GM12878 (cell line): ENCODE results near the gene HTR3A. TPM values are rescaled to one million over a fixed set of nuclear protein-coding genes. Genes with fewer than 3 reads are reported as not detected.

Experiments used
- ATAC-seq: fragments of 200-7000 bp; cut with Tn5 transposase; 3 replicates; pipeline ENCODE4 v1.9.1; 2020; ENCODE audit warnings: mild to moderate bottlenecking, moderate library complexity
- BruUV-seq: library from RNA; stranded (reverse); fragments of 400-500 nt; replicated peaks from 2 replicates; lab custom pipeline; 2021; lab: Mats Ljungman, UMichigan
- CTCF ChIA-PET: fragments of 300-600 bp; sonication (Branson Sonifier 250); formaldehyde crosslinking; extraction: SDS; loops from one replicate; lab custom pipeline; 2021; ENCODE audit warnings: inconsistent platforms; lab: Yijun Ruan, JAX
- POLR2A ChIA-PET: fragments of 350-600 bp; formaldehyde crosslinking; extraction: SDS; loops from one replicate; lab custom pipeline; 2021; ENCODE audit warnings: inconsistent platforms; lab: Charles Lee
- RAD21 ChIA-PET: fragments of 300-600 bp; sonication (Branson Sonifier 250); formaldehyde crosslinking; loops from one replicate; lab custom pipeline; 2023; ENCODE audit warnings: antibody characterized with exemption; ENCODE audit not compliant: unreplicated experiment; lab: Charles Lee
- SMC1A ChIA-PET: fragments of 300-600 bp; sonication (Branson Sonifier 250); formaldehyde crosslinking; loops from one replicate; lab custom pipeline; 2023; ENCODE audit not compliant: unreplicated experiment, uncharacterized antibody; lab: Charles Lee
- DNase-seq: peaks from one replicate; pipeline ENCODE4 v3.0.0-alpha.2; 2011; ENCODE audit warnings: low read depth, low spot score
- FAIRE-seq: peaks from 3 replicates; lab custom pipeline; 2011; peaks lifted over from hg19 to GRCh38; lab: Jason Lieb, UNC
- H2AFZ ChIP-seq: 2 replicates; pipeline ENCODE4 v1.6.0; 2011; ENCODE audit warnings: low read depth, low read length, control low read depth; ENCODE audit not compliant: control insufficient read depth
- H3K27ac ChIP-seq: 2 replicates; pipeline ENCODE4 v1.5.1; 2011; ENCODE audit warnings: control low read depth; ENCODE audit not compliant: control insufficient read depth, insufficient read depth
- H3K27me3 ChIP-seq, 2 experiments: replicated peaks in 1 of 2; 2 replicates each; pipeline versions ENCODE4 v1.6.0 to v1.6.1; 2011; ENCODE audit warnings: low read length in 1 of 2; ENCODE audit not compliant: control insufficient read depth in 2 of 2, insufficient read depth in 2 of 2
- H3K36me3 ChIP-seq, 2 experiments: 2 replicates each; pipeline ENCODE4 v1.5.1; 2011; ENCODE audit warnings: low read length in 1 of 2; ENCODE audit not compliant: control insufficient read depth in 2 of 2, insufficient read depth in 2 of 2
- H3K4me1 ChIP-seq: 2 replicates; pipeline ENCODE4 v1.6.1; 2011; ENCODE audit warnings: mild to moderate bottlenecking, low read length, moderate library complexity, mixed read lengths; ENCODE audit not compliant: control insufficient read depth, insufficient read depth
- H3K4me2 ChIP-seq: 2 replicates; pipeline ENCODE4 v1.6.0; 2011; ENCODE audit warnings: control low read depth; ENCODE audit not compliant: control insufficient read depth, insufficient read depth
- H3K4me3 ChIP-seq: fragments of 200-600 bp; sonication (generic); 2 replicates; pipeline ENCODE4 v1.5.1; 2016
- H3K79me2 ChIP-seq: 2 replicates; pipeline ENCODE4 v1.6.0; 2011; ENCODE audit warnings: low read length; ENCODE audit not compliant: control insufficient read depth, insufficient read depth
- H3K9ac ChIP-seq: 2 replicates; pipeline ENCODE4 v1.8.0; 2011; ENCODE audit warnings: low read length, control low read depth, mixed read lengths; ENCODE audit not compliant: control insufficient read depth, insufficient read depth
- H3K9me3 ChIP-seq: replicated peaks from 3 replicates; pipeline ENCODE4 v1.5.1; 2011; ENCODE audit warnings: mild to moderate bottlenecking, low read length; ENCODE audit not compliant: control insufficient read depth, insufficient read depth
- H4K20me1 ChIP-seq: 2 replicates; pipeline ENCODE4 v1.6.0; 2011; ENCODE audit not compliant: control insufficient read depth, insufficient read depth
- CREB1 ChIP-seq: IDR thresholded peaks from 2 replicates; pipeline ENCODE4 v1.6.1; 2012; ENCODE audit warnings: low read depth, mild to moderate bottlenecking, inconsistent platforms
- HDGF ChIP-seq: fragments of 450-650 bp; IDR thresholded peaks from 2 replicates; pipeline ENCODE4 v1.6.1; 2016; ENCODE audit warnings: antibody characterized with exemption
- IRF3 ChIP-seq: fragments of 450-650 bp; IDR thresholded peaks from 2 replicates; pipeline ENCODE4 v1.6.1; 2014; ENCODE audit warnings: mild to moderate bottlenecking
- MEF2B ChIP-seq: fragments of 450-650 bp; IDR thresholded peaks from 2 replicates; pipeline ENCODE4 v1.6.1; 2018; ENCODE audit warnings: mild to moderate bottlenecking, moderate library complexity; ENCODE audit not compliant: partially characterized antibody, poor library complexity, severe bottlenecking
- MTA3 ChIP-seq: IDR thresholded peaks from 2 replicates; pipeline ENCODE4 v1.6.1; 2012; ENCODE audit warnings: low read length, inconsistent platforms, borderline replicate concordance
- MYB ChIP-seq: fragments of 150-350 bp; IDR thresholded peaks from 2 replicates; pipeline ENCODE4 v1.6.1; 2014; ENCODE audit warnings: mild to moderate bottlenecking, low read depth, low read length, borderline replicate concordance
- NFYA ChIP-seq: IDR thresholded peaks from 2 replicates; pipeline ENCODE4 v1.6.1; 2011; ENCODE audit warnings: low read depth, mild to moderate bottlenecking, low read length, improper control_type of control experiment, borderline replicate concordance
- NR2F1 ChIP-seq: fragments of 450-650 bp; conservative IDR thresholded peaks from 2 replicates; pipeline ENCODE4 v1.6.1; 2017; ENCODE audit warnings: mild to moderate bottlenecking
- PAX5 ChIP-seq: IDR thresholded peaks from 2 replicates; pipeline ENCODE4 v1.6.1; 2011; ENCODE audit warnings: low read depth, low read length, borderline replicate concordance
- RFX5 ChIP-seq: IDR thresholded peaks from 2 replicates; pipeline ENCODE4 v1.6.1; 2011; ENCODE audit warnings: low read depth, low read length, improper control_type of control experiment
- USF1 ChIP-seq: IDR thresholded peaks from 2 replicates; pipeline ENCODE4 v1.6.1; 2011; ENCODE audit warnings: borderline replicate concordance, low read depth, mild to moderate bottlenecking, moderate library complexity, mixed read lengths, low read length; ENCODE audit not compliant: insufficient read depth; ENCODE audit errors: extremely low read length
- ZNF207 ChIP-seq: fragments of 450-650 bp; IDR thresholded peaks from 2 replicates; pipeline ENCODE4 v1.6.1; 2014; ENCODE audit warnings: antibody characterized with exemption, mild to moderate bottlenecking, borderline replicate concordance
- ZNF274 ChIP-seq: IDR thresholded peaks from one replicate; pipeline ENCODE4 v1.8.0; 2011; ENCODE audit not compliant: insufficient read length, insufficient read depth
- ZSCAN29 ChIP-seq: fragments of 450-650 bp; IDR thresholded peaks from 2 replicates; pipeline ENCODE4 v1.6.1; 2017; ENCODE audit warnings: mild to moderate bottlenecking, moderate library complexity
- WGBS: methylation state at CpG from one replicate; pipeline ENCODE4 v1.1.6; 2016; ENCODE audit warnings: low lambda C conversion rate; ENCODE audit not compliant: insufficient replicate concordance, insufficient coverage; ENCODE audit errors: missing lambda C conversion rate; 5-methylcytosine and 5-hydroxymethylcytosine counted together
- in situ Hi-C: fragments of 300-500 bp; cut with MboI; formaldehyde crosslinking; loops from 9 replicates; pipeline ENCODE4 v1.14.3; 2018; ENCODE audit warnings: mixed read lengths
- intact Hi-C: fragments of 100-400 bp; cut with micrococcal nuclease; formaldehyde crosslinking; loops from one replicate; pipeline ENCODE4 v1.14.2; 2022; ENCODE audit not compliant: unreplicated experiment
- polyA plus RNA-seq, 11 experiments: library from polyadenylated mRNA; depleted of rRNA in 4 of 11; unstranded in 6 of 11; stranded (reverse) in 5 of 11; fragments of >200 nt; fragmentation: Nextera tagmentation in 4 of 11; fragmentation: Illumina TruSeq in 1 of 11; extraction: Ambion mirVana in 4 of 11; extraction: Trizol in 1 of 11; gene quantifications; 1 replicate in 1 of 11; 2 replicates in 10 of 11; pipeline versions ENCODE4 v1.2.1 to v1.2.3, GENCODE V29; 2011 to 2016; ENCODE audit warnings: inconsistent platforms in 2 of 11, missing spikeins in 2 of 11, low read depth in 1 of 11
- total RNA-seq, 4 experiments: library from RNA; depleted of rRNA in 3 of 4; stranded (reverse); fragments of >200 nt in 3 of 4; fragmentation: Illumina TruSeq in 1 of 4; extraction: Trizol in 1 of 4; gene quantifications; 2 replicates each; pipeline versions ENCODE4 v1.2.1 to v1.2.3, GENCODE V29; 2013 to 2021

The HTR3A gene
- total and polyA plus RNA-seq, 10 of the 15 experiments (the other 5 are each of a cell fraction or from before 2014, with no cell fraction given) = not detected

DNA sequence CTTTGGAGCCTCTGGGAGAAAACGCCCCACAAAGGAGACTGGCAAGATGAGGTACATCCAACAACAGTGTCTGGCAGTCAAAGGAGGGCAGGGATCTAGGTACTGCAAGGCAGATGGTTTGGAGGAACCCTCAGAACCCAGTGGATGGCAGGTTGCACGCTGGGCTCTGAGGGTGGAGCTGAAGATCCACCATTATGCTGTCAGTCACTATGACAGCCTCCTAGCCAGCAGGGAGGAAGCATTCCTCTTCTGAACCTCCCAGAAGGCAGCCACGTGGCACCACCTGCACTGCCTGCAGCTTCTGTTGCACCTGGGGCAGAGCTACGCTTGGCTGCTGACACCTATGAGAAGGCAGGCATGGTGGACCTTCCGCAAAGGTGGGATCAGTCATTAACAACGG, 40.2 kb downstream of the HTR3A start:
- no peaks in the 10 kb centered on the region for H3K9me3 ChIP-seq
- RAD21 ChIA-PET = no interaction called here
- SMC1A ChIA-PET = no interaction called here
- TF ChIP-seq IRF3 = no peak
- TF ChIP-seq NR2F1 = no peak
- TF ChIP-seq PAX5 = no peak
- TF ChIP-seq MTA3 = no peak
- TF ChIP-seq USF1 = no peak
- TF ChIP-seq ZNF207 = no peak
- TF ChIP-seq HDGF = no peak
- TF ChIP-seq MYB = no peak
- TF ChIP-seq MEF2B = no peak
- TF ChIP-seq RFX5 = no peak
- TF ChIP-seq NFYA = no peak
- TF ChIP-seq CREB1 = no peak
- no peak for TF ChIP-seq ZNF274
- TF ChIP-seq ZSCAN29 = no peak
- H3K79me2 ChIP-seq = no peaks in the 10 kb centered on the region
- no peak overlapping the region for H2AFZ ChIP-seq
- no peak overlapping the region for H3K4me3 ChIP-seq
- WGBS = 19% methylated on average over 6 of the region's 6 CpGs
- H3K27ac ChIP-seq = no peak overlapping the region
- no peaks in the 10 kb centered on the region for H3K36me3 ChIP-seq
- BruUV-seq = no TSS peak
- H3K27me3 ChIP-seq = no peaks in the 10 kb centered on the region
- POLR2A ChIA-PET = interaction anchor here (0.5 kb wide), 1 partner anchor 270 kb away, joined by 3 read pairs; no protein-coding TSS in a partner anchor
- no peak overlapping the region for H3K4me2 ChIP-seq
- no peak overlapping the region for H3K9ac ChIP-seq
- CTCF ChIA-PET = no interaction called here
- no peak for ATAC-seq
- H4K20me1 ChIP-seq = no peaks in the 10 kb centered on the region
- DNase-seq = no peak
- intact Hi-C loops = no loop called here
- H3K4me1 ChIP-seq = no peaks in the 10 kb centered on the region
- in situ Hi-C loops = no loop called here
- no peak for FAIRE-seq
